Uterus (tissue), 2 donors: ENCODE results near the gene NR2F1-AS1.

ENCODE experiments used
- POLR2A ChIP-seq, 2 donors: fragments of 450-650 bp; IDR thresholded peaks; one replicate each; pipeline ENCODE4 v1.6.1; 2016; ENCODE audit warnings: antibody characterized with exemption in 2 of 2, mild to moderate bottlenecking in 1 of 2, moderate library complexity in 1 of 2
- TF ChIP-seq, protein P1 (sequence below), 4 experiments: fragments of 200-600 bp in 2 of 4; fragments of 450-650 bp in 2 of 4; sonication (generic) in 2 of 4; IDR thresholded peaks; one replicate each; pipeline ENCODE4 v1.5.1; 2016 to 2019; ENCODE audit warnings: antibody characterized with exemption in 4 of 4, mild to moderate bottlenecking in 2 of 4, moderate library complexity in 1 of 4

DNA sequence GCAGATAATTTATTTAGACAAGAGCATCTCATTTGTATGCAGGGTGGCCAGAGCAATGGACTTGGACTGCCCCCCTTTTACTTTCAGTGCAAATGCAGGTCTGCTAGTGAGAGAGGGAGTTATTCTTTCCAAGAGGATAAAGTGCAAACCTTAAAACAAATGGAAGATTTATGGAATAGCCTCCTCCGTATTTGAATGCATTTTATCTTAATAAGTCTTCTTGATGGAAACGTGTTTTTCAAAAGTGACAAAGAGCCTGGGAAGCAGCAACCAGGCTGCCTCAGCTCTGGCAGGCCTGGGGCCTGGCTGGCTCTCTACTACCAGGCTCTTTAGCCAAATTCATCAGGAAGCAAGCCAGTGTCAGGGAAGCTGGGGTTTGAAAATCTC, 8.8 kb upstream of the NR2F1-AS1 start:
- TF ChIP-seq, protein P1, sequence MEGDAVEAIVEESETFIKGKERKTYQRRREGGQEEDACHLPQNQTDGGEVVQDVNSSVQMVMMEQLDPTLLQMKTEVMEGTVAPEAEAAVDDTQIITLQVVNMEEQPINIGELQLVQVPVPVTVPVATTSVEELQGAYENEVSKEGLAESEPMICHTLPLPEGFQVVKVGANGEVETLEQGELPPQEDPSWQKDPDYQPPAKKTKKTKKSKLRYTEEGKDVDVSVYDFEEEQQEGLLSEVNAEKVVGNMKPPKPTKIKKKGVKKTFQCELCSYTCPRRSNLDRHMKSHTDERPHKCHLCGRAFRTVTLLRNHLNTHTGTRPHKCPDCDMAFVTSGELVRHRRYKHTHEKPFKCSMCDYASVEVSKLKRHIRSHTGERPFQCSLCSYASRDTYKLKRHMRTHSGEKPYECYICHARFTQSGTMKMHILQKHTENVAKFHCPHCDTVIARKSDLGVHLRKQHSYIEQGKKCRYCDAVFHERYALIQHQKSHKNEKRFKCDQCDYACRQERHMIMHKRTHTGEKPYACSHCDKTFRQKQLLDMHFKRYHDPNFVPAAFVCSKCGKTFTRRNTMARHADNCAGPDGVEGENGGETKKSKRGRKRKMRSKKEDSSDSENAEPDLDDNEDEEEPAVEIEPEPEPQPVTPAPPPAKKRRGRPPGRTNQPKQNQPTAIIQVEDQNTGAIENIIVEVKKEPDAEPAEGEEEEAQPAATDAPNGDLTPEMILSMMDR (IDR thresholded peaks at IDR 0.05): peak in 1 of 4 experiments; percentile 22
- TF ChIP-seq POLR2A (IDR thresholded peaks at IDR 0.05): no peak
